ENCODE measurements around the gene GFAP. TPM values are rescaled to one million over a fixed set of nuclear protein-coding genes. Genes with fewer than 3 reads are reported as not detected.

The GFAP gene
- total RNA-seq, 1 donor from 2014 or later: 1.3 TPM

GRCh38 chr17:44865931-44866330 lies 49.4 kb downstream of the GFAP start:
- no peak for DNase-seq (ENCODE audit: low spot score)

DNA sequence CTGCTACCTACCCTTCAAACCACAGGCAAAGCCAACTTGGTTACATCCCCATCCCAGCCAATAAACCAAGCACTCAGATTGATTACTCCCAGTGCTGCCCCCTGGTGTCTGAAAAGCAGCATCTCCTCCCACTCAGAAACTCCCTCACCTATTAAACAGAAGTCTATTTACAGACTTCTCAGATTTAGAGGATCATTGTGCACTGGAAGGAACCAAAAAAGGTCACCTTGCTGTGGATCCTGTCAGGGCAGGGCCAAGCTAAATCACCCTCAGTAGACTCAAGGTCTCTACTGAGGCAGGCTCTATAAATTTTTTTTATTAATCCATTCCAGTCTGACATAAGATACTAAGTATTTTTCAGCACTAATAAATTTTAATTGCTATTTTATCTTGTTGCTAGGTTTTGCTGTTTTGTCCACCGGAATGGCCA lies 50.1 kb downstream of the GFAP start:
- DNase-seq (ENCODE audit: low spot score): no peak

DNA sequence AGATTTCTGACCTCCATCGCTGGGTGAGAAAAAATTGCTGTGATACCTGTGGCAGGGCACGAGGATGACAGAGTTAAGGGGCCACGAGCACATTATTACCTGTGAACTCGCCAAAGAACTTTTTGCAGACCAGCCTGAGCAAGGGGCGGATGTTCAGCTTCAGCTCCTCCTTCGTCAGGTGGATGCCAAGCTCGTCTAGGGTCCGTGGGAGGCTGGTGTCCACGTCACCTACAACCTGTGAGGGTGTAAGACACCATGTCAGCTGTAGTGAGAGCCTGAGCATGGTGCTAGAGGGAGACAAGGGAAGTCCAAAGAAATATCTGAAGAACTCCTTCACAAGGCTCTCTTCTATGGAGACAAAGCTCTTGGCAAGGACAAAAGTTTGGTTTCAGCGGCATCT lies 50.5 kb downstream of the GFAP start:
- no peak for DNase-seq (ENCODE audit: low spot score)

GRCh38 chr17:44863061-44863918 lies 52.0 kb downstream of the GFAP start:
- DNase-seq (ENCODE audit: low spot score): no peak

DNA sequence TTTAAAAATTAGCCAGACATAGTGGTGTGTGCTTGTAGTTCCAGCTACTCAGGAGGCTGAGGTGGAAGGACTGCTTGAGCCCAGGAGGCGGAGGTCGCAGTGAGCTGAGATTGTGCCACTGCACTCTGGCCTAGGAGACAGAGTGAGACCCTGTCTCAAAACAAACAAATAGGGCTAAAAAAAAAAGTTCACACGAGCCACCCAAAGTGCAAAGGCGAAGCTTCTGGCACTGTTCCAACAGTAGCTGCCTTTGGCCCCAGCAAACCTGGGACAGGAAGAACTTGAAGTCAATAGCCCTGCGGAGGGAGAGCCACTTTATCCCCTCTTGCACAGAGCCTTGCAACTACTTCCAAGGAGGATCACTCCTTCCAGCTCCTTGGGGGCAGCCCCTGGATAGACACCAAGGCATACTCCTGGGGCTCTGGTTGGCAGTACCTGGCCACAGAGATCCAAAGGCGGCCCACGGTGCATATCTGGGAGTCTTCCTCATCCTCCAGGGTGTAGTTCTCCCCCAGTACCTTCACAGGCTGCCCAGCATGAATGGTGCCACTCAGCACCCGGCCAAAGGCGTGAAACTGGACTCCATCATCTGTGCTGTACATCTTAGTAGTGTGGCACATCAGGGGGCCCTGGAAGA lies 52.9 kb downstream of the GFAP start:
- DNase-seq (ENCODE audit: low spot score): no peak

GRCh38 chr17:44859701-44860100 lies 55.6 kb downstream of the GFAP start:
- DNase-seq (ENCODE audit: low spot score): no peak

DNA sequence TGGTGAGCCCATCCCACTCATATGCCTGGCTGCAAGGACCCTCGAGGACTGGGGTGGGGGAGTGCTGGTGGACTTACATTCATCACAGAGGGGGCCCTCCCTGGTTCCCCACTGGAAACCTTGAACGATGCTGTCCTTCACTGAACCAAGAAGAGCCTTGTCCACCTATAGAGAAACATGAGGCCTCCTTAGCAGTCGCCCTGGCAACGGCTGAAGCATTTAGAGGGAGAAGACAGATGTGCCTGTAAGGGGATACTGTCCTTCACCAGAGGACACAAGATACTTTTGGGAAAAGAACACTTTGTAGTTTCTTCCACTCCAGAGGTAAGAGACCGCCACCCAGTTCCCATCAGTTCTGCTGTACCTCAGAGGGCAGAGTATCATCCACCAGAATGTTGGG lies 61.1 kb downstream of the GFAP start:
- DNase-seq (ENCODE audit: low spot score): no peak

Small RNAs within 50 kb of the gene (microRNA-seq; reads per million reads assigned to microRNA genes)
- not detected for gene MIR6783 (ENCODE audit: borderline number of aligned reads)

Other genes starting within 250 kb of the GFAP start
- 16.5 TPM for gene CCDC43, start 225.7 kb downstream of the GFAP start, total RNA-seq
- gene DBF4B, start 206.8 kb downstream of the GFAP start, total RNA-seq: 5.2 TPM
- 0.67 TPM for gene ADAM11, start 156.5 kb downstream of the GFAP start, total RNA-seq
- 17.1 TPM for gene GJC1, start 85.2 kb downstream of the GFAP start, total RNA-seq
- gene HIGD1B, start 67.6 kb downstream of the GFAP start, total RNA-seq: 1.3 TPM
- gene EFTUD2, start 16.1 kb downstream of the GFAP start, total RNA-seq: 104 TPM
- not detected for gene KIF18B, start 32.3 kb upstream of the GFAP start, total RNA-seq
- not detected for gene C1QL1, start 52.8 kb upstream of the GFAP start, total RNA-seq
- 28.0 TPM for gene DCAKD, start 136.1 kb upstream of the GFAP start, total RNA-seq
- 118 TPM for gene NMT1, start 145.8 kb upstream of the GFAP start, total RNA-seq
- gene PLCD3, start 217.0 kb upstream of the GFAP start, total RNA-seq: 64.2 TPM
- 10.9 TPM for gene ACBD4, start 220.2 kb upstream of the GFAP start, total RNA-seq
- gene HEXIM1, start 233.0 kb upstream of the GFAP start, total RNA-seq: 42.1 TPM
- 5.1 TPM for gene HEXIM2, start 246.4 kb upstream of the GFAP start, total RNA-seq

All from mesenteric fat pad (tissue), 1 donor.